Suprapubic skin (tissue), 4 donors: Measurements from ENCODE around the gene TBXAS1. TPM values are rescaled to one million over a fixed set of nuclear protein-coding genes. Genes with fewer than 3 reads are reported as not detected.
A peak's percentile ranks its signal among the peaks of the same experiment; 100 is the strongest.

ENCODE experiments used
- DNase-seq, 2 donors: peaks; one replicate each; pipeline ENCODE4 v3.0.0-alpha.2; 2019; ENCODE audit warnings: low spot score in 2 of 2
- H3K27ac ChIP-seq: fragments of 200-600 bp; sonication (generic); one replicate; pipeline ENCODE4 v1.5.1; 2019
- H3K27me3 ChIP-seq: fragments of 200-600 bp; sonication (generic); one replicate; pipeline ENCODE4 v1.5.1; 2019
- H3K36me3 ChIP-seq: fragments of 200-600 bp; sonication (generic); one replicate; pipeline ENCODE4 v1.5.1; 2019
- H3K4me1 ChIP-seq: fragments of 200-600 bp; sonication (generic); one replicate; pipeline ENCODE4 v1.5.1; 2019
- H3K4me3 ChIP-seq: fragments of 200-600 bp; sonication (generic); one replicate; pipeline ENCODE4 v1.5.1; 2019; ENCODE audit warnings: mild to moderate bottlenecking
- H3K9me3 ChIP-seq: fragments of 200-600 bp; sonication (generic); one replicate; pipeline ENCODE4 v1.5.1; 2019
- EP300 ChIP-seq: sonication (generic); formaldehyde crosslinking; IDR thresholded peaks from one replicate; pipeline ENCODE4 v1.6.1; 2017; ENCODE audit warnings: antibody characterized with exemption
- POLR2A ChIP-seq, 2 donors: fragments of 450-650 bp; IDR thresholded peaks; one replicate each; pipeline ENCODE4 v1.6.1; 2017; ENCODE audit warnings: antibody characterized with exemption in 2 of 2, mild to moderate bottlenecking in 2 of 2, moderate library complexity in 2 of 2
- POLR2AphosphoS5 ChIP-seq, 3 donors: sonication (generic); formaldehyde crosslinking; IDR thresholded peaks; one replicate each; pipeline ENCODE4 v1.6.1; 2017; ENCODE audit warnings: antibody characterized with exemption in 3 of 3
- WGBS: methylation state at CpG from one replicate; pipeline ENCODE4 v1.1.5; 2018; 5-methylcytosine and 5-hydroxymethylcytosine counted together
- total RNA-seq, 4 donors: library from RNA; depleted of rRNA; stranded (reverse); fragments of >200 nt; gene quantifications; one replicate each; pipeline ENCODE4 v1.1.0, GENCODE V29; 2016
- TF ChIP-seq, protein P1 (sequence below), 2 donors: fragments of 200-600 bp in 1 of 2; fragments of 450-650 bp in 1 of 2; sonication (generic) in 1 of 2; IDR thresholded peaks; one replicate each; pipeline ENCODE4 v1.5.1; 2016 to 2019; ENCODE audit warnings: antibody characterized with exemption in 2 of 2, mild to moderate bottlenecking in 1 of 2, moderate library complexity in 1 of 2

The TBXAS1 gene
- total RNA-seq, 4 donors from 2014 or later = 1.4 to 2.4 (median 2.1) TPM

- no peak for DNase-seq
- H3K4me3 ChIP-seq = no peak overlapping the region
- H3K9me3 ChIP-seq = no peaks in the 10 kb centered on the region
- H3K36me3 ChIP-seq = no peaks in the 10 kb centered on the region
- no peaks in the 10 kb centered on the region for H3K27me3 ChIP-seq
- peaks cover 3% of the 10 kb centered on the region for H3K4me1 ChIP-seq
- no peak overlapping the region for H3K27ac ChIP-seq
- WGBS = 74% methylated on average over 1 of the region's 1 CpG
- TF ChIP-seq EP300 (no peak), POLR2AphosphoS5 (IDR thresholded peaks at IDR 0.05) (no peak), POLR2A (IDR thresholded peaks at IDR 0.05) (no peak)
- TF ChIP-seq, protein P1, sequence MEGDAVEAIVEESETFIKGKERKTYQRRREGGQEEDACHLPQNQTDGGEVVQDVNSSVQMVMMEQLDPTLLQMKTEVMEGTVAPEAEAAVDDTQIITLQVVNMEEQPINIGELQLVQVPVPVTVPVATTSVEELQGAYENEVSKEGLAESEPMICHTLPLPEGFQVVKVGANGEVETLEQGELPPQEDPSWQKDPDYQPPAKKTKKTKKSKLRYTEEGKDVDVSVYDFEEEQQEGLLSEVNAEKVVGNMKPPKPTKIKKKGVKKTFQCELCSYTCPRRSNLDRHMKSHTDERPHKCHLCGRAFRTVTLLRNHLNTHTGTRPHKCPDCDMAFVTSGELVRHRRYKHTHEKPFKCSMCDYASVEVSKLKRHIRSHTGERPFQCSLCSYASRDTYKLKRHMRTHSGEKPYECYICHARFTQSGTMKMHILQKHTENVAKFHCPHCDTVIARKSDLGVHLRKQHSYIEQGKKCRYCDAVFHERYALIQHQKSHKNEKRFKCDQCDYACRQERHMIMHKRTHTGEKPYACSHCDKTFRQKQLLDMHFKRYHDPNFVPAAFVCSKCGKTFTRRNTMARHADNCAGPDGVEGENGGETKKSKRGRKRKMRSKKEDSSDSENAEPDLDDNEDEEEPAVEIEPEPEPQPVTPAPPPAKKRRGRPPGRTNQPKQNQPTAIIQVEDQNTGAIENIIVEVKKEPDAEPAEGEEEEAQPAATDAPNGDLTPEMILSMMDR (IDR thresholded peaks at IDR 0.05) = no peak
These were observed 23.4 kb downstream of the TBXAS1 start for GRCh38 chr7:139852482-139852845.

- H3K4me1 ChIP-seq = peaks cover 3% of the 10 kb centered on the region
- 68% methylated on average over 5 of the region's 5 CpGs for whole genome bisulfite sequencing
- DNase-seq = no peak
- no peaks in the 10 kb centered on the region for H3K36me3 ChIP-seq
- TF ChIP-seq POLR2A (IDR thresholded peaks at IDR 0.05) (no peak), POLR2AphosphoS5 (IDR thresholded peaks at IDR 0.05) (no peak), EP300 (peak; percentile 52)
- TF ChIP-seq, protein P1 (IDR thresholded peaks at IDR 0.05) = no peak
- H3K27me3 ChIP-seq = no peaks in the 10 kb centered on the region
- H3K4me3 ChIP-seq = no peak overlapping the region
- H3K9me3 ChIP-seq = no peaks in the 10 kb centered on the region
- peak overlapping the region; percentile 42 for H3K27ac ChIP-seq
These were observed 24.6 kb downstream of the TBXAS1 start for GRCh38 chr7:139853506-139854123.

DNA sequence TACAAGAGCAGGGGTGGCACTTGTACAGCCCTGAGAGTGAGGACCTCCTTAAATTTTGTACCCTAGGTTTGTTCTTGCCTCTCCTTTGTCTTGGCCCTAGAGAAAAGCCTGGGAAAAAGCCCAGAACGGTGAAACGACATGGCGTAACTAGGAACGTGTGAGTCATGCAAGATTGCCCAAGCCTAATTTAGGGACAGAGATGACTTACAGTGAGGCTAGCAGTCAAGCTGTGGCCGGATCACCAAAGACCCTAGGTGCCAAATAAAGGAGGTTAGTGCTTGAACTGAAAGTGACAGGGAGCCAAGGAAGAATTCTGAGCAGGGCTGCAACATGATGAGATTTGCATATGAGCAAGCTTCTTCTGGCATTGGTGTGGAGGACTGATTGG is 25.1 kb downstream of the TBXAS1 start:
- Histone ChIP-seq H3K36me3 (no peaks in the 10 kb centered on the region), H3K27me3 (no peaks in the 10 kb centered on the region), H3K9me3 (no peaks in the 10 kb centered on the region), H3K27ac (peak overlapping the region; percentile 42), H3K4me3 (no peak overlapping the region), H3K4me1 (peaks cover 3% of the 10 kb centered on the region)
- no peak for TF ChIP-seq EP300
- TF ChIP-seq, protein P1 (IDR thresholded peaks at IDR 0.05) = no peak
- peak in 2 of 3 donors; percentile 50 to 75 for TF ChIP-seq POLR2AphosphoS5 (IDR thresholded peaks at IDR 0.05)
- no peak for DNase-seq
- 35% methylated on average over 5 of the region's 5 CpGs for WGBS

DNA sequence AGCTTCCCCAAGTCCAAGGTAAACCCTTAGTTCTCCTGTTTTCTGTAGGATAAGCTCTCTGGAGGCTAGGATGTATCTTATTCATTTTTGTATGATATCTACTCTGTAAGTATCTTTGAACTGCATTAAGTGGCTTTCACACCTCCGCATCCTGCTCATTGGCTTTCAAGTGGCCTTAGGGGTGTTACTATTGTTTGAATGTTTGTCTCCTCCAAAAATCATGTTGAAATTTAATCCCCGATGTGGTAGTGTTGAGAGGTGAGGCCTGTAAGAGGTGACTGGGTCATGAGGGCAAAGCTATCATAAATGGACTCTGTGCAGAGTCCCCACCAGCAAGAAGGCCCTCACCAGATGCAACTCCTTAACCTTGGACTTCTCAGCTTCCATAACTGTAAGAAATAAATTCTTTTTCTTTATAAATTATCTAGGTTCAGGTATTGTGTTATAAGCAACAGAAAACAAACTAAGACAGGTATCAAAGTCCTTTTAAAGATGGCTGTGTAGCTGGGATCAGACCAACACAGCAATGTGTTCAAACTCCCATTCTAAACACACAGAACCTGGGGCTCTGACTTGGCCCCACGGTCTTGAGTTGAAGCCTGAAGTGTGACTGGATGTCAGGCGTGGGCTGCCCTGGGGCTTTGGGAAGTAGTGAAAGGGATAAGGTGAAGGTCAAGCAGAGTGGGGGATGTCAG is 25.9 kb downstream of the TBXAS1 start:
- Histone ChIP-seq H3K36me3 (no peaks in the 10 kb centered on the region), H3K27ac (peak overlapping the region; percentile 30), H3K4me1 (peaks cover 3% of the 10 kb centered on the region), H3K27me3 (no peaks in the 10 kb centered on the region), H3K9me3 (no peaks in the 10 kb centered on the region), H3K4me3 (no peak overlapping the region)
- DNase-seq = no peak
- 88% methylated on average over 4 of the region's 4 CpGs for WGBS
- no peak for TF ChIP-seq POLR2AphosphoS5 (IDR thresholded peaks at IDR 0.05)
- TF ChIP-seq POLR2A (IDR thresholded peaks at IDR 0.05) = no peak

DNA sequence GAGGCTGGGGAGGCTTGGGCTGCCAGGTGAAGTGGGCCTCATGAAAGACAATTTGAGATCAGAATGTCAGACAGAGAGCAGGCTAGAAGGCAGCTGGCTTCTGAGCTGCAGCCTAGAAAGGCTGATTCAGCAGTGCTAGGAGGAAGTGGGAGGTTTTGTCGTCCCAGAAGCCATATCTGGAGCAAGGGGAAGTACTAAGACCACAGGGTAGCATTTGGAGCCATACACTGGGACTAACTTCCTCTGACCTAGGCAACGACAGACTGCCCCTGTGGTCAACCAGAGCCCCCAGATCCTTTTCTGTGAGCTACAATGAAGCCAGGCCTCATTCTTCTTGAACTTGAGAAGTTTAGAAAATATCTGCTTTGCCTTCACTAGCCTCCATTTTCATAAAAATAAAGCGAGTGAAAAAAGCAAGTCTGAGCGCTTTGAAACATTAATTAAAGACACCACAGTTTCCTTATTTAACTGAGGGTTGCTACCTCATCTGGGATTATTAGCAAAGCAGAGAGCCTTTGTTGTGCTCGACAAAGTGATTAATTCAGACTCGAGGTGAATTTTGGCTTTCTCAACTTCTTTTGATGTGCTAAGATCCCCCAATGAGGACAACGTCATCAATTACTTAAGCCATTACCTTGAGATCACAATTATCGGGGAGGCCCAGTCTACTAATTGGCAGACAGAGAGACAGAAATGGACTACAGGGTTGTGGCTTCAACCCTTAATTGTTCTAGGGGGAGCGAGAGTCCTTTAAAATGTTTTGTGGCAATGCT is 26.6 kb downstream of the TBXAS1 start:
- DNase-seq = no peak

More for the DNA sequence above, 26.6 kb downstream of the TBXAS1 start:
- Histone ChIP-seq H3K4me1 (peaks cover 3% of the 10 kb centered on the region), H3K27ac (peak overlapping the region; percentile 30), H3K4me3 (no peak overlapping the region), H3K36me3 (no peaks in the 10 kb centered on the region), H3K27me3 (no peaks in the 10 kb centered on the region), H3K9me3 (no peaks in the 10 kb centered on the region)
- no peak for TF ChIP-seq POLR2A (IDR thresholded peaks at IDR 0.05)
- no peak for TF ChIP-seq POLR2AphosphoS5 (IDR thresholded peaks at IDR 0.05)
- TF ChIP-seq EP300 = no peak
- TF ChIP-seq, protein P1 (IDR thresholded peaks at IDR 0.05) = no peak
- WGBS = 76% methylated on average over 9 of the region's 9 CpGs
